Retinal pigment epithelial cell (primary cell): ENCODE results near the gene RHOBTB3.
"Not testable (repeated sequence)": the region's sequence is repeated elsewhere in the genome, so short reads cannot be mapped to it uniquely, and the experiment has no call there.

Source experiments
- DNase-seq: peaks from one replicate; pipeline ENCODE4 v3.0.0-alpha.2; 2010; ENCODE audit warnings: low read depth
- H3K4me3 ChIP-seq: 2 replicates; pipeline ENCODE4 v1.5.1; 2011; ENCODE audit warnings: mild to moderate bottlenecking, low read length, control low read depth, moderate library complexity
- CTCF ChIP-seq: conservative IDR thresholded peaks from 2 replicates; pipeline ENCODE4 v1.5.1; 2011; ENCODE audit warnings: low read depth, low read length, control low read depth, inconsistent platforms

RHOBTB3 gene

DNA sequence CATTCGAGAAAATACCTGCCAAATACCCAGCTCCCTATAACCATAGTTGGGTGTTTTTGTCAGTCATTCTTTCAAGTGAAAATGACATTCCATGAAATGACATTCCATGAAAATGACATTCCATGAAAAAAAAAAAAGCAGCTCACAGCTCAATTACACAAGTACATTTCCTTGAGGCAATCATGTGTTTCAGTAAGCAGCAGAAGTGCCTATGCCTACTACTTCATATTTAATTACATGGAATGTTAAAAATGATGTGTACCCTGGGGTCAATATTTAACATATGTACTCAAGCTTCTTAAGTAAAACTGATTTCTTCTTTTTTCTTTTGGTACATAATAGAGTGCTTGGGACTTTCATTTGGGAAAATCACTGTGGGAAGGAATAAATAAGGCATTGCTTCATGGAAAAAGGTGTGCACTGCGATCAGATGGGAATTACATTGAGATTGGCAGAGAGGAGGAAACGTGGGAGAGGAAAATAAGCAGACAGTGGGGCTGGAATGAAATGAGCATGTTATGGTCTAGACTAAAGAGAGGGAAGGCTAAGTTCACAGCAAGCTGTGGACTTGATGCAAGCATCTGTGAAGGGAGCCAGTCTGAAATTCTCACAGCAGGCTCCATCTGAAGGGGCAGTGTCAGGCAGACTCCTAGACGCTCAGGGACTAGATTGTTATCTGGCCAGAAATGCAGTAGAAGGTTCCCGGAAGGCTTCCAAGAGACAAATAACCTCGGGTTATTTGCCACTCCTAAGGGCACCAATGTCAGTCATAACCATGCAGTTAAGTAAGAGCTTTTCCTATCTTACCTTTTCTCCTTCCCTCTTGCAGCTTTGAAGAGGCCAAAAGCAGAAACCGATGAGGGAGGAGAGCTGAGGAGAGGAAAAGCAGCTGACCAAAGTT, 33.1 kb upstream of the RHOBTB3 start:
- no peak overlapping the region for H3K4me3 ChIP-seq
- TF ChIP-seq CTCF = no peak
- DNase-seq = no peak

- TF ChIP-seq CTCF = no peak
- DNase-seq = no peak
- no peak overlapping the region for H3K4me3 ChIP-seq
Observed at GRCh38 chr5:95699337-95699736, 31.8 kb upstream of the RHOBTB3 start.

GRCh38 chr5:95701074-95701473, 30.1 kb upstream of the RHOBTB3 start:
- H3K4me3 ChIP-seq = no peak overlapping the region
- DNase-seq = no peak
- no peak for TF ChIP-seq CTCF

DNA sequence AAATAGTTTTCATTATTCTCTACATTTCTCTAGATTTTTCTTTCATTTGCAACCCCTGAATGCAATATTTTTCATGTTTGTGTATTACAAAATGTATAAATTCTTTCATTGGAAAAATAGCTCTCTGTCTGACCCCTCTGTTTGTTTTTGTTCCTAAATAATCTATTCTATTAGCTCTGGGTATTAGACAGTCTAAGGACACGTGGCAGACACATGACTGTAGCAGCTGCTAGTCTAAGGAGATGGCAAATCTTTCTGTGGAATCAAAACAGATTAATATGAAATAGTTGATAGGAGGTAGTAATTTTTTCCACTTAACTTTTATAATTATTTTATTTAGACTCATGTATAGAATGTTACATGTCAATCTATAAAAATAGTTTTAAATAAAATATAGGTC, 27.0 kb upstream of the RHOBTB3 start:
- no peak for TF ChIP-seq CTCF
- DNase-seq = no peak
- H3K4me3 ChIP-seq = no peak overlapping the region

- DNase-seq, H3K4me3 ChIP-seq: not testable (repeated sequence)
Observed at GRCh38 chr5:95706196-95706595, 24.9 kb upstream of the RHOBTB3 start.

GRCh38 chr5:95707055-95707454, 24.1 kb upstream of the RHOBTB3 start:
- H3K4me3 ChIP-seq = no peak overlapping the region
- no peak for TF ChIP-seq CTCF
- no peak for DNase-seq

DNA sequence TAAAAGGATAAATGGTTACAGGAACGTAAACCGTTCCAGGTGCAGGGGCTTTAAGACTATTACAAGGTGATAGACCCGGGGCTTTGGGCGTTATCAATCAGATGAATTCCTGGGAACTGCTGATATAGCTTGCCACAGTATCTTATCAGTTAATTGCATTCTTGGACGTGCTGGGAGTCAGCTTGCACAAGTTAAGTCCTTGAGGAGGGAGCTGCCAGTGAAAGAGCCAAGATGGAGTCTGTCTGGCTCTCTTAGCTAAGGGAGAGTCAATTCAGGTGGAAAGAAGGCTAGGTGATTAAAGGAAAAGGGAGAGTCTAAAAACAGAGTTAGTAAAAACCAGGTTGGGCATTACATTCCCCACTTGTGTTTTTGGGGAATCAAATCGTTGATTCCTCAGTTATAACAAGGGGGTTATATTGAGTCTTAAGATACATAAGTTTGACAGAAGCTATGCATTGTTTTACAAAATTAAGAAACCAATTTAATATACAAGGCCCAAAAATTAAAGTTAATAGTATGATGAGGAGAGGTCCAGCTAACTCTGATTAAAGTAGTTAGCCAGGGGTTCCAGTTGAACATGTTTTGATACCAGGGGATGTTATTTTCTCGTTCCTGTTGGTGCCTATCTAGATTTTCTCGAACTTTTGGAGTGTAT, 23.5 kb upstream of the RHOBTB3 start:
- H3K4me3 ChIP-seq, DNase-seq: not testable (repeated sequence)

DNA sequence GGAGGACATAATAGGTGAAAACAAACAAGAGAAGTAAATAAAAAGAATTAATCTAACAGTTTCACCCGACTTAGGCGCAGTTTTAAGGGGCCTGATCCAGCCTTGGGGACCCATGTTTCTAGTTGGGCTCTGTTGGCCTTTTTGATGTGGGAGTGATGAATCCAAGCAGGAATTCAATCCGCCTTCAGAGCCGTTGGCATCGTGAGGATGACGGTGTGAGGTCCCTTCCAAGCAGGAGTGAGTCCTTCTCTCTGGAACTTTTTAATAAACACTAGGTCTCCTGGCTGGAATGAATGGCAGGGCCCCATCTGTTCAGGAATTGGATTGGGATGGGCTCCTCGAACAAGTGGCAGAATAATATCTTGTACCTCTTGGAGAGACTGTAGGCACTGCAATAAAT, 22.3 kb upstream of the RHOBTB3 start:
- no peak for TF ChIP-seq CTCF
- no peak overlapping the region for H3K4me3 ChIP-seq
- no peak for DNase-seq
